GM23338 (cell line): ENCODE results near the gene AMZ1.

Experiments
- CREB1 ChIP-seq: fragments of 250-450 bp; sonication (Bioruptor Pico); IDR thresholded peaks from 2 replicates; pipeline ENCODE4 v1.5.0; 2020; ENCODE audit warnings: low read depth, mild to moderate bottlenecking, moderate library complexity
- EZH2 ChIP-seq: fragments of 200-600 bp; sonication (generic); IDR thresholded peaks from one replicate; pipeline ENCODE4 v1.8.0; 2017; ENCODE audit warnings: antibody characterized with exemption, mild to moderate bottlenecking, low read depth; ENCODE audit not compliant: unreplicated experiment
- EZH2phosphoT487 ChIP-seq: fragments of 200-600 bp; sonication (generic); IDR thresholded peaks from one replicate; pipeline ENCODE4 v1.8.1; 2018; ENCODE audit warnings: antibody characterized with exemption; ENCODE audit not compliant: unreplicated experiment
- JUNB ChIP-seq: IDR thresholded peaks from one replicate; pipeline ENCODE4 v1.6.1; 2016; ENCODE audit warnings: antibody characterized with exemption; ENCODE audit not compliant: unreplicated experiment
- POLR2AphosphoS5 ChIP-seq: IDR thresholded peaks from 2 replicates; pipeline ENCODE4 v1.6.1; 2016; ENCODE audit warnings: antibody characterized with exemption, low read depth
- STAT1 ChIP-seq: IDR thresholded peaks from one replicate; pipeline ENCODE4 v1.6.1; 2016; ENCODE audit warnings: antibody characterized with exemption; ENCODE audit not compliant: unreplicated experiment
- ZNF114 ChIP-seq: fragments of 250-450 bp; sonication (Bioruptor Pico); IDR thresholded peaks from 2 replicates; pipeline ENCODE4 v1.5.0; 2020; ENCODE audit warnings: mild to moderate bottlenecking, moderate library complexity
- ZNF331 ChIP-seq: fragments of 250-450 bp; sonication (Bioruptor Pico); IDR thresholded peaks from 2 replicates; pipeline ENCODE4 v1.5.0; 2020; ENCODE audit warnings: low read depth, mild to moderate bottlenecking, moderate library complexity
- TF ChIP-seq, protein P1 (sequence below), 2 experiments: fragments of 200-600 bp in 1 of 2; sonication (generic) in 1 of 2; conservative IDR thresholded peaks; 2 replicates each; pipeline versions ENCODE4 v1.5.1 to v1.6.1; 2016 to 2017; ENCODE audit warnings: antibody characterized with exemption in 2 of 2, low read depth in 2 of 2, mild to moderate bottlenecking in 2 of 2, moderate library complexity in 1 of 2
- TF ChIP-seq, protein P2 (sequence below): IDR thresholded peaks from one replicate; pipeline ENCODE4 v1.6.1; 2018; ENCODE audit warnings: antibody characterized with exemption; ENCODE audit not compliant: unreplicated experiment
- TF ChIP-seq, protein P3 (sequence below): IDR thresholded peaks from 2 replicates; pipeline ENCODE4 v1.6.1; 2016; ENCODE audit warnings: antibody characterized with exemption

DNA sequence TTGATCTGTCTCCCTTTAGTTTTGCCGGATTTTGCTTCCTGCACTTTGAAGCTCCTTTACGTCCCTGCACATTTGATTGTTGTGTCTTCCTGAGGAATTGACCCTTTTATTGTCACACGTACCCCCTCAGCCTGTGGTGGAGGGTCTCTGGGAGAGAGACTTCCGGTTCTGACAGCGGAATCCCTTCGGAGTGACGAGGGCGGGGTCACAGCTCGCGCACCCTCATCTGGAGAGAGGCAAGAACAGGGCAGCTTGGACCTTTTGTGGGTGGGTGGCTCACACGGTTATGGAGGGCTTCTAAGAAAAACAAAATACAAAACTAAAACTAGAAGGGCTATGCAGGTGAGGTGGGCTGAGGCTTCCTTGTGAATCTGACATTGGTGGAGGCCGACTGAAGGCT is 26.0 kb downstream of the AMZ1 start:
- TF ChIP-seq EZH2 (no peak), POLR2AphosphoS5 (no peak), JUNB (no peak), CREB1 (CRISPR knock-in tag) (no peak), EZH2phosphoT487 (no peak), STAT1 (no peak), ZNF331 (no peak), ZNF114 (CRISPR knock-in tag) (no peak)
- TF ChIP-seq, protein P1, sequence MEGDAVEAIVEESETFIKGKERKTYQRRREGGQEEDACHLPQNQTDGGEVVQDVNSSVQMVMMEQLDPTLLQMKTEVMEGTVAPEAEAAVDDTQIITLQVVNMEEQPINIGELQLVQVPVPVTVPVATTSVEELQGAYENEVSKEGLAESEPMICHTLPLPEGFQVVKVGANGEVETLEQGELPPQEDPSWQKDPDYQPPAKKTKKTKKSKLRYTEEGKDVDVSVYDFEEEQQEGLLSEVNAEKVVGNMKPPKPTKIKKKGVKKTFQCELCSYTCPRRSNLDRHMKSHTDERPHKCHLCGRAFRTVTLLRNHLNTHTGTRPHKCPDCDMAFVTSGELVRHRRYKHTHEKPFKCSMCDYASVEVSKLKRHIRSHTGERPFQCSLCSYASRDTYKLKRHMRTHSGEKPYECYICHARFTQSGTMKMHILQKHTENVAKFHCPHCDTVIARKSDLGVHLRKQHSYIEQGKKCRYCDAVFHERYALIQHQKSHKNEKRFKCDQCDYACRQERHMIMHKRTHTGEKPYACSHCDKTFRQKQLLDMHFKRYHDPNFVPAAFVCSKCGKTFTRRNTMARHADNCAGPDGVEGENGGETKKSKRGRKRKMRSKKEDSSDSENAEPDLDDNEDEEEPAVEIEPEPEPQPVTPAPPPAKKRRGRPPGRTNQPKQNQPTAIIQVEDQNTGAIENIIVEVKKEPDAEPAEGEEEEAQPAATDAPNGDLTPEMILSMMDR (conservative IDR thresholded peaks at IDR 0.05; ENCODE audit: low read depth in 2 of 2): no peak
- TF ChIP-seq, protein P2, sequence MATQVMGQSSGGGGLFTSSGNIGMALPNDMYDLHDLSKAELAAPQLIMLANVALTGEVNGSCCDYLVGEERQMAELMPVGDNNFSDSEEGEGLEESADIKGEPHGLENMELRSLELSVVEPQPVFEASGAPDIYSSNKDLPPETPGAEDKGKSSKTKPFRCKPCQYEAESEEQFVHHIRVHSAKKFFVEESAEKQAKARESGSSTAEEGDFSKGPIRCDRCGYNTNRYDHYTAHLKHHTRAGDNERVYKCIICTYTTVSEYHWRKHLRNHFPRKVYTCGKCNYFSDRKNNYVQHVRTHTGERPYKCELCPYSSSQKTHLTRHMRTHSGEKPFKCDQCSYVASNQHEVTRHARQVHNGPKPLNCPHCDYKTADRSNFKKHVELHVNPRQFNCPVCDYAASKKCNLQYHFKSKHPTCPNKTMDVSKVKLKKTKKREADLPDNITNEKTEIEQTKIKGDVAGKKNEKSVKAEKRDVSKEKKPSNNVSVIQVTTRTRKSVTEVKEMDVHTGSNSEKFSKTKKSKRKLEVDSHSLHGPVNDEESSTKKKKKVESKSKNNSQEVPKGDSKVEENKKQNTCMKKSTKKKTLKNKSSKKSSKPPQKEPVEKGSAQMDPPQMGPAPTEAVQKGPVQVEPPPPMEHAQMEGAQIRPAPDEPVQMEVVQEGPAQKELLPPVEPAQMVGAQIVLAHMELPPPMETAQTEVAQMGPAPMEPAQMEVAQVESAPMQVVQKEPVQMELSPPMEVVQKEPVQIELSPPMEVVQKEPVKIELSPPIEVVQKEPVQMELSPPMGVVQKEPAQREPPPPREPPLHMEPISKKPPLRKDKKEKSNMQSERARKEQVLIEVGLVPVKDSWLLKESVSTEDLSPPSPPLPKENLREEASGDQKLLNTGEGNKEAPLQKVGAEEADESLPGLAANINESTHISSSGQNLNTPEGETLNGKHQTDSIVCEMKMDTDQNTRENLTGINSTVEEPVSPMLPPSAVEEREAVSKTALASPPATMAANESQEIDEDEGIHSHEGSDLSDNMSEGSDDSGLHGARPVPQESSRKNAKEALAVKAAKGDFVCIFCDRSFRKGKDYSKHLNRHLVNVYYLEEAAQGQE: no peak
- TF ChIP-seq, protein P3, sequence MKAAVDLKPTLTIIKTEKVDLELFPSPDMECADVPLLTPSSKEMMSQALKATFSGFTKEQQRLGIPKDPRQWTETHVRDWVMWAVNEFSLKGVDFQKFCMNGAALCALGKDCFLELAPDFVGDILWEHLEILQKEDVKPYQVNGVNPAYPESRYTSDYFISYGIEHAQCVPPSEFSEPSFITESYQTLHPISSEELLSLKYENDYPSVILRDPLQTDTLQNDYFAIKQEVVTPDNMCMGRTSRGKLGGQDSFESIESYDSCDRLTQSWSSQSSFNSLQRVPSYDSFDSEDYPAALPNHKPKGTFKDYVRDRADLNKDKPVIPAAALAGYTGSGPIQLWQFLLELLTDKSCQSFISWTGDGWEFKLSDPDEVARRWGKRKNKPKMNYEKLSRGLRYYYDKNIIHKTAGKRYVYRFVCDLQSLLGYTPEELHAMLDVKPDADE: no peak
